K562 (cell line): ENCODE data around the gene ZRANB3. TPM values are rescaled to one million over a fixed set of nuclear protein-coding genes. Genes with fewer than 3 reads are reported as not detected.

Source experiments
- ATAC-seq: fragments of 200-7000 bp; cut with Tn5 transposase; 3 replicates; pipeline ENCODE4 v1.9.1; 2020; ENCODE audit warnings: moderate library complexity
- BruUV-seq: library from RNA; stranded (reverse); fragments of 400-500 nt; replicated peaks from 2 replicates; lab custom pipeline; 2021; lab: Mats Ljungman, UMichigan
- CTCF ChIA-PET: fragments of 300-600 bp; formaldehyde crosslinking; extraction: SDS; loops from one replicate; lab custom pipeline; 2021; ENCODE audit warnings: low intra/inter-chr PET ratio; lab: Yijun Ruan, JAX
- POLR2A ChIA-PET: fragments of 300-600, 350-650 bp; sonication (Branson Sonifier 250); formaldehyde crosslinking; extraction: SDS; loops from one replicate; lab custom pipeline; 2021; ENCODE audit warnings: antibody characterized with exemption, inconsistent platforms; lab: Yijun Ruan, JAX
- DNase-seq, 4 experiments: peaks; one replicate each; pipeline versions ENCODE4 v3.0.0 to v3.0.0-alpha.2; 2011 to 2018; ENCODE audit warnings: low spot score in 3 of 4, mixed read lengths in 3 of 4; ENCODE audit errors: extremely low read depth in 1 of 4
- FAIRE-seq: peaks from 2 replicates; lab custom pipeline; 2011; peaks lifted over from hg19 to GRCh38; lab: Jason Lieb, UNC
- H2AFZ ChIP-seq: 2 replicates; pipeline ENCODE4 v1.6.0; 2011; ENCODE audit warnings: low read depth, low read length, control low read depth, inconsistent platforms
- H3K27ac ChIP-seq: fragments of 200-600 bp; 3 replicates; pipeline ENCODE4 v1.8.0; 2011; ENCODE audit warnings: low read depth, mild to moderate bottlenecking, control low read depth, inconsistent platforms, low read length, moderate library complexity, mixed read lengths; ENCODE audit errors: extremely low read depth
- H3K27me3 ChIP-seq, 2 experiments: fragments of 300-600 bp in 1 of 2; 2 replicates in 1 of 2; 3 replicates in 1 of 2; pipeline versions ENCODE4 v1.6.0 to v1.8.0; 2011; ENCODE audit warnings: inconsistent platforms in 2 of 2, low read length in 2 of 2, mild to moderate bottlenecking in 1 of 2, mixed read lengths in 1 of 2, moderate library complexity in 1 of 2; ENCODE audit not compliant: control insufficient read depth in 2 of 2, insufficient read depth in 2 of 2
- H3K36me3 ChIP-seq: fragments of 300-600 bp; 3 replicates; pipeline ENCODE4 v1.8.0; 2011; ENCODE audit warnings: mild to moderate bottlenecking, low read length, inconsistent platforms; ENCODE audit not compliant: control insufficient read depth, insufficient read depth
- H3K4me1 ChIP-seq, 2 experiments: fragments of 200-600 bp in 1 of 2; replicated peaks in 1 of 2; 2 replicates in 1 of 2; 3 replicates in 1 of 2; pipeline versions ENCODE4 v1.5.1 to v1.8.0; 2011; ENCODE audit warnings: inconsistent platforms in 2 of 2, low read length in 2 of 2, mild to moderate bottlenecking in 1 of 2, mixed read lengths in 1 of 2, moderate library complexity in 1 of 2; ENCODE audit not compliant: control insufficient read depth in 2 of 2, insufficient read depth in 2 of 2
- H3K4me2 ChIP-seq: 2 replicates; pipeline ENCODE4 v1.6.1; 2011; ENCODE audit warnings: low read length, control low read depth, inconsistent platforms, mixed read lengths; ENCODE audit not compliant: insufficient read depth
- H3K4me3 ChIP-seq: fragments of 200-600 bp; sonication (generic), shearing (Covaris generic); 2 replicates; pipeline ENCODE4 v1.5.1; 2016; ENCODE audit warnings: control low read depth, inconsistent platforms
- H3K79me2 ChIP-seq: fragments of 200-600 bp; 3 replicates; pipeline ENCODE4 v1.8.0; 2011; ENCODE audit warnings: low read length, inconsistent platforms; ENCODE audit not compliant: control insufficient read depth, insufficient read depth
- H3K9ac ChIP-seq, 2 experiments: 2 replicates each; pipeline versions ENCODE4 v1.6.0 to v1.6.1; 2011; ENCODE audit warnings: low read depth in 2 of 2, low read length in 2 of 2, control low read depth in 1 of 2, inconsistent platforms in 1 of 2, mild to moderate bottlenecking in 1 of 2, mixed read lengths in 1 of 2; ENCODE audit not compliant: insufficient read depth in 1 of 2
- H3K9me1 ChIP-seq: one replicate; pipeline ENCODE4 v1.6.0; 2011; ENCODE audit warnings: inconsistent platforms, mild to moderate bottlenecking, low read length, moderate library complexity; ENCODE audit not compliant: control insufficient read depth, insufficient read depth
- H3K9me3 ChIP-seq: replicated peaks from 2 replicates; pipeline ENCODE4 v1.5.1; 2011; ENCODE audit warnings: low read depth, low read length, inconsistent platforms; ENCODE audit not compliant: control insufficient read depth, insufficient read depth
- H4K20me1 ChIP-seq: replicated peaks from 2 replicates; pipeline ENCODE4 v1.6.1; 2011; ENCODE audit warnings: low read length, inconsistent platforms, mixed read lengths; ENCODE audit not compliant: control insufficient read depth, insufficient read depth
- CREBBP ChIP-seq: IDR thresholded peaks from one replicate; pipeline ENCODE4 v1.6.1; 2012; ENCODE audit warnings: low read depth, mild to moderate bottlenecking, control low read depth, inconsistent platforms, low read length
- FOXM1 ChIP-seq, 2 experiments: fragments of 450-650 bp in 1 of 2; sonication (generic) in 1 of 2; formaldehyde crosslinking in 1 of 2; IDR thresholded peaks; 2 replicates each; pipeline versions ENCODE4 v1.6.1 to v1.9.0; 2017 to 2022; ENCODE audit warnings: low read depth in 2 of 2, mild to moderate bottlenecking in 2 of 2, missing genetic modification reagents in 1 of 2, moderate library complexity in 1 of 2
- MAFK ChIP-seq: IDR thresholded peaks from 2 replicates; pipeline ENCODE4 v1.6.1; 2011; ENCODE audit warnings: low read length, improper control_type of control experiment
- NELFE ChIP-seq: IDR thresholded peaks from 2 replicates; pipeline ENCODE4 v1.6.1; 2011; ENCODE audit warnings: mild to moderate bottlenecking; ENCODE audit not compliant: insufficient read depth, insufficient read length
- NUFIP1 ChIP-seq: fragments of 450-650 bp; IDR thresholded peaks from 2 replicates; pipeline ENCODE4 v1.6.1; 2018; ENCODE audit not compliant: partially characterized antibody
- TAF9B ChIP-seq: fragments of 450-650 bp; IDR thresholded peaks from 2 replicates; pipeline ENCODE4 v1.6.1; 2018; ENCODE audit warnings: mild to moderate bottlenecking; ENCODE audit not compliant: partially characterized antibody
- XRCC3 ChIP-seq: fragments of 450-650 bp; IDR thresholded peaks from 2 replicates; pipeline ENCODE4 v1.6.1; 2017; ENCODE audit warnings: mild to moderate bottlenecking, moderate library complexity
- ZNF165 ChIP-seq: fragments of 250-450 bp; sonication (Bioruptor Pico); IDR thresholded peaks from 2 replicates; pipeline ENCODE4 v1.4.0; 2020; ENCODE audit warnings: borderline replicate concordance
- ZNF589 ChIP-seq: fragments of 200-800 bp; sonication (Bioruptor generic); IDR thresholded peaks from 2 replicates; pipeline ENCODE4 v1.6.1; 2016; ENCODE audit warnings: low read depth, missing genetic modification characterization, missing compliant biosample characterization
- ZNF695 ChIP-seq: fragments of 450-650 bp; formaldehyde crosslinking; IDR thresholded peaks from 2 replicates; pipeline ENCODE4 v1.4.0; 2020; ENCODE audit warnings: mild to moderate bottlenecking, moderate library complexity
- ZSCAN32 ChIP-seq: fragments of 450-650 bp; formaldehyde crosslinking; IDR thresholded peaks from 2 replicates; pipeline ENCODE4 v1.4.0; 2020; ENCODE audit warnings: mild to moderate bottlenecking, moderate library complexity
- in situ Hi-C: fragments of 300-500 bp; cut with MboI; formaldehyde crosslinking; loops from 4 replicates; pipeline ENCODE4 v1.15.0; 2018; ENCODE audit warnings: inconsistent platforms, mixed read lengths
- intact Hi-C: fragments of 100-400 bp; cut with micrococcal nuclease; formaldehyde crosslinking; loops from 2 replicates; pipeline ENCODE4 v1.14.2; 2022
- polyA plus RNA-seq, 8 experiments: library from polyadenylated mRNA; depleted of rRNA in 4 of 8; stranded (reverse) in 5 of 8; unstranded in 3 of 8; fragments of >200 nt; fragmentation: Nextera tagmentation in 2 of 8; fragmentation: Illumina TruSeq in 1 of 8; extraction: Ambion mirVana in 2 of 8; extraction: Trizol in 1 of 8; gene quantifications; 2 replicates each; pipeline versions ENCODE4 v1.2.1 to v1.2.3, GENCODE V29; 2011 to 2014; ENCODE audit warnings: inconsistent platforms in 1 of 8, missing spikeins in 1 of 8
- total RNA-seq, 7 experiments: library from RNA; depleted of rRNA in 6 of 7; stranded (reverse); fragments of >200 nt in 6 of 7; fragmentation: Illumina TruSeq in 2 of 7; extraction: Trizol in 2 of 7; gene quantifications; 2 replicates each; pipeline versions ENCODE4 v1.2.1 to v1.2.3, GENCODE V29; 2011 to 2021; ENCODE audit warnings: low replicate concordance in 1 of 7
- TF ChIP-seq, protein P1 (sequence below): IDR thresholded peaks from 2 replicates; pipeline ENCODE4 v1.6.1; 2011; ENCODE audit not compliant: insufficient read length; ENCODE audit errors: extremely low read depth
- TF ChIP-seq, protein P2 (sequence below): sonication (generic); formaldehyde crosslinking; IDR thresholded peaks from 2 replicates; pipeline ENCODE4 v1.8.1; 2023; ENCODE audit warnings: mild to moderate bottlenecking, missing genetic modification reagents
- TF ChIP-seq, protein P3 (sequence below): fragments of 450-650 bp; formaldehyde crosslinking; conservative IDR thresholded peaks from 2 replicates; pipeline ENCODE4 v1.4.0; 2022; ENCODE audit warnings: mild to moderate bottlenecking, missing genetic modification characterization

Gene ZRANB3
- total and polyA plus RNA-seq, 9 of the 15 experiments (the other 6 are each of a cell fraction or from before 2014, with no cell fraction given) = 8.6 to 21.3 (median 14.7) TPM

DNA sequence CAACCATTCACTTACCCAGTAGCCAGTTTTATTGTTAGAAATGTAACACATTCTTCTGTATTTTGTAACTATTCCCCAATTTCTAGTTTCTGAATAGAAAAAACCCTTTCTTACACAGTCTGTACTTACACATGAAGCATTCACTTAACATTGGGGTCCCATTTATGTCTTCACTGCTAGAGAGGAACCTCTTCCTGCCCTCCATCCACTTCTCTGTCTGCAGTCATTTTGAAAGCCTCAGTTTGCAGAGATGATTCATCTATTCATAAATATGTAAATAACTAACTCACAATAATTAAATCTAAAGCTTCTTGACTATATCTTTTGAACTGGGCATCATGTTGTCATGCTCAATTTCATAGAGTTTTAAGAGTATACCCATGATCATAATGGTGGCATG, 55.9 kb downstream of the ZRANB3 start:
- Histone ChIP-seq H4K20me1 (no peaks in the 10 kb centered on the region), H3K36me3 (no peaks in the 10 kb centered on the region), H3K9ac (no peak overlapping the region), H3K9me1 (no peaks in the 10 kb centered on the region), H3K27me3 (no peaks in the 10 kb centered on the region), H3K4me1 (no peaks in the 10 kb centered on the region), H3K27ac (no peak overlapping the region), H2AFZ (no peak overlapping the region)
- BruUV-seq = no TSS peak
- no peak for DNase-seq
- in situ Hi-C loops = loop anchor here (10.0 kb wide), 1 partner anchor 120 kb away; no protein-coding TSS in a partner anchor
- POLR2A ChIA-PET = interaction anchor here (0.8 to 1.2 kb wide), 2 partner anchors 11 to 1071 kb away, joined by 3 to 4 read pairs; no protein-coding TSS in a partner anchor
- no peak for TF ChIP-seq MAFK
- no peak for TF ChIP-seq FOXM1 (IDR thresholded peaks at IDR 0.05; ENCODE audit: low read depth)
- no peak for TF ChIP-seq FOXM1 (CRISPR knock-in tag; IDR thresholded peaks at IDR 0.05; ENCODE audit: low read depth)
- no peak for TF ChIP-seq ZNF589 (CRISPR knock-in tag)
- no peak for TF ChIP-seq NUFIP1
- TF ChIP-seq, protein P1, sequence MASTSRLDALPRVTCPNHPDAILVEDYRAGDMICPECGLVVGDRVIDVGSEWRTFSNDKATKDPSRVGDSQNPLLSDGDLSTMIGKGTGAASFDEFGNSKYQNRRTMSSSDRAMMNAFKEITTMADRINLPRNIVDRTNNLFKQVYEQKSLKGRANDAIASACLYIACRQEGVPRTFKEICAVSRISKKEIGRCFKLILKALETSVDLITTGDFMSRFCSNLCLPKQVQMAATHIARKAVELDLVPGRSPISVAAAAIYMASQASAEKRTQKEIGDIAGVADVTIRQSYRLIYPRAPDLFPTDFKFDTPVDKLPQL = no peak
- no peak for TF ChIP-seq ZSCAN32
- no peak for TF ChIP-seq NELFE
- no peak for TF ChIP-seq ZNF165 (CRISPR knock-in tag)
- no peak for TF ChIP-seq ZNF695
- TF ChIP-seq, protein P2, sequence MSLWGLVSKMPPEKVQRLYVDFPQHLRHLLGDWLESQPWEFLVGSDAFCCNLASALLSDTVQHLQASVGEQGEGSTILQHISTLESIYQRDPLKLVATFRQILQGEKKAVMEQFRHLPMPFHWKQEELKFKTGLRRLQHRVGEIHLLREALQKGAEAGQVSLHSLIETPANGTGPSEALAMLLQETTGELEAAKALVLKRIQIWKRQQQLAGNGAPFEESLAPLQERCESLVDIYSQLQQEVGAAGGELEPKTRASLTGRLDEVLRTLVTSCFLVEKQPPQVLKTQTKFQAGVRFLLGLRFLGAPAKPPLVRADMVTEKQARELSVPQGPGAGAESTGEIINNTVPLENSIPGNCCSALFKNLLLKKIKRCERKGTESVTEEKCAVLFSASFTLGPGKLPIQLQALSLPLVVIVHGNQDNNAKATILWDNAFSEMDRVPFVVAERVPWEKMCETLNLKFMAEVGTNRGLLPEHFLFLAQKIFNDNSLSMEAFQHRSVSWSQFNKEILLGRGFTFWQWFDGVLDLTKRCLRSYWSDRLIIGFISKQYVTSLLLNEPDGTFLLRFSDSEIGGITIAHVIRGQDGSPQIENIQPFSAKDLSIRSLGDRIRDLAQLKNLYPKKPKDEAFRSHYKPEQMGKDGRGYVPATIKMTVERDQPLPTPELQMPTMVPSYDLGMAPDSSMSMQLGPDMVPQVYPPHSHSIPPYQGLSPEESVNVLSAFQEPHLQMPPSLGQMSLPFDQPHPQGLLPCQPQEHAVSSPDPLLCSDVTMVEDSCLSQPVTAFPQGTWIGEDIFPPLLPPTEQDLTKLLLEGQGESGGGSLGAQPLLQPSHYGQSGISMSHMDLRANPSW (CRISPR knock-in tag) = no peak
- TF ChIP-seq, protein P3, sequence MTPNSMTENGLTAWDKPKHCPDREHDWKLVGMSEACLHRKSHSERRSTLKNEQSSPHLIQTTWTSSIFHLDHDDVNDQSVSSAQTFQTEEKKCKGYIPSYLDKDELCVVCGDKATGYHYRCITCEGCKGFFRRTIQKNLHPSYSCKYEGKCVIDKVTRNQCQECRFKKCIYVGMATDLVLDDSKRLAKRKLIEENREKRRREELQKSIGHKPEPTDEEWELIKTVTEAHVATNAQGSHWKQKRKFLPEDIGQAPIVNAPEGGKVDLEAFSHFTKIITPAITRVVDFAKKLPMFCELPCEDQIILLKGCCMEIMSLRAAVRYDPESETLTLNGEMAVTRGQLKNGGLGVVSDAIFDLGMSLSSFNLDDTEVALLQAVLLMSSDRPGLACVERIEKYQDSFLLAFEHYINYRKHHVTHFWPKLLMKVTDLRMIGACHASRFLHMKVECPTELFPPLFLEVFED (CRISPR knock-in tag) = no peak
- TF ChIP-seq CREBBP = no peak
- no peak for TF ChIP-seq XRCC3
- TF ChIP-seq TAF9B = no peak
- TF ChIP-seq, all 486 proteins: peak for 0
- intact Hi-C loops = no loop called here
- Histone ChIP-seq H3K4me3 (no peak overlapping the region), H3K9me3 (no peaks in the 10 kb centered on the region), H3K79me2 (no peaks in the 10 kb centered on the region), H3K4me2 (no peak overlapping the region)
- CTCF ChIA-PET = interaction anchor here (1.1 to 1.3 kb wide), 2 partner anchors 126 to 234 kb away, joined by 3 to 5 read pairs; no protein-coding TSS in a partner anchor
- ATAC-seq (no peak), FAIRE-seq (no peak)
